HG02885 (cell line): ENCODE results near the gene CDC42SE1.

Experiments used
- ATAC-seq: cut with Tn5 transposase; IDR thresholded peaks from one replicate; pipeline ENCODE4 v1.9.1; 2021; ENCODE audit warnings: mild to moderate bottlenecking; ENCODE audit not compliant: unreplicated experiment, poor library complexity

CDC42SE1 gene

DNA sequence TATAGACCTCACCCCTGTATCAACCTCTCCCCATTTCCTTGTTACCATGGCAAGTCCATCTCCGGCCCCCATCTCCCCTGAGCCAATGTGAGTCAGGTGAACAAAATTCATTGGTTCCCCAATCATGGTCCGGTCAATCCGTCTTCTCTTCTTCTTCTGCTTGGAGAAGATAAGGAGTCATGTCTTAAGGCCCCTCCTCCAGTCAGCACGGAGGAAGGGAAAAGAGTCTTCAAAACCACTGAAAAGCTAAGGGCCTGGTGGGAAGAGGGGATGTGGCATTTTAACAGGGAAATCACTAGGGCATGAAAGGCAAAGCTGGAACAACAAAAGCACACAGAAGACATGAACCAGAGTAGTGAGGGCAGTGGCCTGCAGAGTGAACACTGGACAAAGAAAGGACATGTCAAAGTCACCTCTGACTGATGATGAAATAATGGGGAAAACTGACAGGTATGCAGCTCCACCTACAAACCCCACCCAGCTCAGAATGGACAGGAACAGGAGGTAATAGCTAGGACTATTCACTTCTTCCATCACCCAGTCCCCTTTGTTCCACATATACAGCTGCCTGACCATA, 4.4 kb downstream of the CDC42SE1 start:
- ATAC-seq = no peak

DNA sequence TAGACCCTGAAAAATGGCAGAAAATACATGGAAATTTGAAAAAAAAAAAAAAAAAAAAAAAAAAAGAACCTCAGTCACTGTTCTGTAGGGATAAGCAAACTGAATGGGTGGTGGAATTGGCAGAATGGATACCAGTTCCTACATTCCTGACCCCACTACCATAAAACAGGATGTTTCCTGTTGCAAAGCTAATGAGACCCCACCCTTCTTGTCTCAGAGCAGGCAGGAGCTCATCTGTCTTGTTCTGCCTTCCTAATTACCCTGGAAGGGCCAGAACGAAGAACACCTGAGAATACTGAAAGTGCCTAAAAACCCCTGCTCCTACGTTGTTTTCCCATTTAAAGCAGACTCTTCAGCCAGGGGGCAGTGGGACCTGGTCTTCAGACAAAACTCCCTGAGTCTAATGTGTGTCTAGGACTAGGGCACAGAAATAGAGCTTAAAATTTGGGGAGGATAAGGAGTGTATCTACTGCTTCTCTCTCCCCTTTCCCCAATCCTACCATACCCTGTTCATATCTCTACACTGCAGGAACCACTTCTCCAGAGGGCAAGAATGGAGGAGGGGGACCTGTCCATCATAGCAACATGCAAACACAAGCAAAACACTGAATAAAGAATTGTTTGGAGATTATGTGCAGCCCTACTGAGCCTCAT, 7.9 kb downstream of the CDC42SE1 start:
- no peak for ATAC-seq

DNA sequence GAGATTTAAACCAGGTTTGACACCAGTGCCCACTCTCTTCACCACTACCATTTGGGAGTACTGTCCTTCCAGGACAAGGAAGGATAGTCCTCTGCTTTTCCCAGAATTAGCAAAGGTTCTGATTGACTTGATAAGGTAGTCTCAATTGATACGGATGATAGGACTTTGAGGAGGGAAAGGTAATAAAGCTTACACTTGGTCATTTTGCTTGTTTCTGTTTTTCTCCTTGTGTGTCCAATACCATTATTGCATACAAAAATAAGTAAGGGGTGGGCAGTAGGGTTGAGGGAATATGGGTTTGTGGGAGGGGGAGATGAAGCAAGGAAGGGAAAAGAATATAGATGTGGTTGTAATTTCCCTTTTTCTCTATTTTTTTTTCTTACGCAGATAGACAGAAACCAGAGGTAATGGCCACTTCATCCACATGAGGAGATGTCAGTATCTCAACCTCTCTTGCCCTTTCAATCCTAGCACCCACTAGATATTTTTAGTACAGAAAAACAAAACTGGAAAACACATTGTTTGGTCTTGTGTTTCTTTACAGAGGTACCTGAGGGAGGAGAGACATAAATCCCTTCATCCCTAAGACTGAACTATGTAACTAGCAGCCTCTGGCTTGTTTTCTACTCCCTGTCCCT, 9.3 kb downstream of the CDC42SE1 start:
- no peak for ATAC-seq

DNA sequence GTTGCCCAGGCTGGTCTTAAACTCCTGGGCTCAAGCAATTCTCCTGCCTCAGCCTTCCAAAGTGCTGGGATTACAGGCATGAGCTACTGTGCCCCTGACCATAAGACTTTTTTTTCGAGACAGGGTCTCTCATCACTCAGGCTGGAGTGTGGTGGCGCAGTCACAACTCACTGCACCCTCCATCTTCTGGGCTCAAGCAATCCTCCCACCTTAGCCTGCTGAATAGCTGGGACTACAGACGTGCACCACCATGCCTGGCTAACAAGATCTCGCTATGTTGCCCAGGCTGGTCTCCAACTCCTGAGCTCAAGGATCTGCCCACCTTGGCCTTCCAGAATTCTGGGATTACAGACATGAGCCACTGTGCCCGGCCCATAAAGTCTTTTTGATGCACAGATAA, 10.0 kb downstream of the CDC42SE1 start:
- no peak for ATAC-seq

DNA sequence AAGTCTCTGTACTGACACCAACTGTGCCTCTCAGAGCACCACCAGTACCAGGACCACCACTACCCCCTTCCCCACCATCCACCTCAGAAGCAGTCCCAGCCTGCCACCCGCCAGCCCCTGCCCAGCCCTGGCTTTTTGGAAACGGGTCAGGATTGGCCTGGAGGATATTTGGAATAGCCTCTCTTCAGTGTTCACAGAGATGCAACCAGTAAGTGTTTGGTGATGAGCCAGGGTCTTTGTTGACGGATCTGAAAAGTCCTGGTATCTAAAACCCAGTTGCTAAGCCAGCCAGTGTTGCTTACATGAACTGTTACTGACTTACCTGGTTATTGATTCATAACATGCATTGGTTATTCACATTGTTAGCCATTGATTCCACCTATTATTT, 10.8 kb downstream of the CDC42SE1 start:
- no peak for ATAC-seq

DNA sequence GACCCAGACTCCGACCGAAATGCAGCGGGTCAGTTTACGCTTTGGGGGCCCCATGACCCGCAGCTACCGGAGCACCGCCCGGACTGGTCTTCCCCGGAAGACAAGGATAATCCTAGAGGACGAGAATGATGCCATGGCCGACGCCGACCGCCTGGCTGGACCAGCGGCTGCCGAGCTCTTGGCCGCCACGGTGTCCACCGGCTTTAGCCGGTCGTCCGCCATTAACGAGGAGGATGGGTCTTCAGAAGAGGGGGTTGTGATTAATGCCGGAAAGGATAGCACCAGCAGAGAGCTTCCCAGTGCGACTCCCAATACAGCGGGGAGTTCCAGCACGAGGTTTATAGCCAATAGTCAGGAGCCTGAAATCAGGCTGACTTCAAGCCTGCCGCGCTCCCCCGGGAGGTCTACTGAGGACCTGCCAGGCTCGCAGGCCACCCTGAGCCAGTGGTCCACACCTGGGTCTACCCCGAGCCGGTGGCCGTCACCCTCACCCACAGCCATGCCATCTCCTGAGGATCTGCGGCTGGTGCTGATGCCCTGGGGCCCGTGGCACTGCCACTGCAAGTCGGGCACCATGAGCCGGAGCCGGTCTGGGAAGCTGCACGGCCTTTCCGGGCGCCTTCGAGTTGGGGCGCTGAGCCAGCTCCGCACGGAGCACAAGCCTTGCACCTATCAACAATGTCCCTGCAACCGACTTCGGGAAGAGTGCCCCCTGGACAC, 11.3 kb downstream of the CDC42SE1 start:
- peak; percentile 59 for ATAC-seq

DNA sequence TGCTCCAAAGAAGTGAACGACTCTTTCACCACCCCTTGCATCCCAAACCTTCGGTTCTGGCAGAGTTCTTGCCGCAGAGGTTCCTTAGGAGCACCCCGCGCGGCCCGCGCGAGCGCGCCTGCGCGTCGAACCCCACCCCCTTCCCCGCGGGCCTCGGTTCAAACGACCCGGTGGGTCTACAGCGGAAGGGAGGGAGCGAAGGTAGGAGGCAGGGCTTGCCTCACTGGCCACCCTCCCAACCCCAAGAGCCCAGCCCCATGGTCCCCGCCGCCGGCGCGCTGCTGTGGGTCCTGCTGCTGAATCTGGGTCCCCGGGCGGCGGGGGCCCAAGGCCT, 11.9 kb downstream of the CDC42SE1 start, which contains the start of gene C1orf56:
TSS of gene C1orf56 (plus strand) at position 161 of the 334 bp plus-strand sequence. CDS start at position 258, 97 bp downstream.
- ATAC-seq = peak; percentile 48

DNA sequence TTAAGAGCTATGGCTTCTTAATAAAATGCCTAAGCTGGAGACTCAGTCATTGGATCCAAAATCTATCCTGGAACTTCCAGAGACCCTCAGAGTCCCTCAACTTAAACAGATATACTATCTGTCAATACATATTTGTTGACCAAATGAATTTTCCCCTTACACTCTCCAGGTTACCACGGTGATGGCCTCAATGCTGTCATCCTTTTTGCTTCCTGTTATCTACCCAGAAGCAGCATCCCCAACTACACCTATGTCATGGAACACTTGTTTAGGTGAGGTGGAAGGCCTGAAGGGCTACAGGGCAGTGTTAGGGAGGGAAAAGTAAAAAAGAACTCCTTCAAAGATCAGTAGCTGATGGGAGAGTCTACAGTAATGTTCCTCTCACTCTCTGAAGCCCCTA, 16.3 kb downstream of the CDC42SE1 start:
- ATAC-seq = no peak

DNA sequence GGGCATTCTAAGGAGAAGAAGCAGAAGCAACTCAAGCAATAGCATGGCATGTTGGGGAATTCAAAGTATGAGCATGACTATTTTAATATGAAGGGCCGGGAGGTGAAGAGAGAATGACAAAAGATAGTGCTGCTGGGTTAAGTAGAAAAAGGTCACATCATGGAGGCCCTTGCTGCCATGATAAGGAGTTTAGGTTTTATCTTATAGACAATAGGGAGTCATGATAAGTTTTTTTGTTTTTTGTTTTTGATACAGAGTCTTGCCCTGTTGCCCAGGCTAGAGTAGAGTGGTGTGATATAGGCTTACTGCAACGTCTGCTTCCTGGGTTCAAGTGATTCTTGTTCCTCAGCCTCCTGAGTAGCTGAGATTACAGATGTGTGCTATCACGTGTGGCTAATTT, 19.9 kb downstream of the CDC42SE1 start:
- no peak for ATAC-seq

DNA sequence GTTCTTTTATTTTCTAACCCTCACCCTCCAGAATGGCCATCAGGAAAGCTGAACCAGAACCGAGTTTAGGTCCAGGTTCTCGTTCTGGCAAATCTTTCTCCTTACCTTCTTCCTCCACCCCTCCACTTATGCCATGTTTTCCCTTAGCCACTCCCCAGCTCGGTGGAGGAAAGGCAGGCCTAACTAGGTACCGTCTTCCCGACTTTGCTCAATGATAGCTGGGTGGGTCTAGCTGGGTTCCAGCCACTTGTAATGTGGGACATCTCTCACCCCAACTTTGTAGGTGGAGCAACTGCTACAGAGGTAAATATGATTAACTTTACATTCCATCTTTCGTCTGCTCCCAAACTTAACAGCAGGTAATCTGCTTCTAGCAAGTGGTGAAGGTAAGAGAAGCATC, 22.4 kb downstream of the CDC42SE1 start:
- no peak for ATAC-seq

DNA sequence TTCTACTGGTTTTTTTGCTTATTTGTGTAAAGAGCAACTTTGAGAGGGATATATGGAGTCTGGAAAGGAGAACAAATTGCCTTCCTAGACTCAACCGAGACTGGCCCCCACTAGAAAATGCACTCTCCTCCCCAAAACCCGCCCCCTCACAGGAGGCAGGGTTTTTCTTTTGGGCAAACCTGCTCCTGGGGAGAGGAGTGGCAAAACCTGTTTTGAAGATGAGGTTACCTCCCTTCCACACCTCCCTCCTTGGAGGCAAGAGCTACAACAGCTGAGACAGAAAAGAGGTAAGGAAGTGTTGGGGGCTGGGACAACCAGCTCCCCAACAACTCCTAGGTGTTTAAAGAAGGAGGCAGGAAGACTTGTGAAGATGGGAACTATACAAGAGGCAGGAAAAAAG, 23.1 kb downstream of the CDC42SE1 start, which contains the start of gene BNIPL:
TSS of gene BNIPL (plus strand) at position 231 of the 400 bp plus-strand sequence. CDS start at position 371, 140 bp downstream.
- no peak for ATAC-seq

DNA sequence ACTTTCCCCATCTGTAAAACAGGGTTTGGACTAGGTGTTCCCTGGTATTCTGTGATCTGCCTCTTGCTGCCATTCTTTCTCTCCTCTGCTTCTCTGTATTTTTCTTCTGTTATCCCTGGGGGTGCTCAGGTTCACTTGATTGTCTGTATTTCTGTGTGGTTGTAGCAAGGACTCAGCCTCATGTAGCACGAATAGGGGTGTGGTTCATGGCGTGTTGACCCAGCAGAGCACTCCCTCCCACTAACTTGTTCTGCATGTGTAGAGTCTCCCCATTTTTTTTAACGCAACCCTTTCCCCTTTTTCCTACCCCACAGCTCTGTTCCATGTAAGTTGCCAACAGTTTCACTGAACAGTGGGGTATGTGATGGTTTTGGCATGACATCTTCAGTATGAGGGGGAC, 24.3 kb downstream of the CDC42SE1 start:
- ATAC-seq = no peak

DNA sequence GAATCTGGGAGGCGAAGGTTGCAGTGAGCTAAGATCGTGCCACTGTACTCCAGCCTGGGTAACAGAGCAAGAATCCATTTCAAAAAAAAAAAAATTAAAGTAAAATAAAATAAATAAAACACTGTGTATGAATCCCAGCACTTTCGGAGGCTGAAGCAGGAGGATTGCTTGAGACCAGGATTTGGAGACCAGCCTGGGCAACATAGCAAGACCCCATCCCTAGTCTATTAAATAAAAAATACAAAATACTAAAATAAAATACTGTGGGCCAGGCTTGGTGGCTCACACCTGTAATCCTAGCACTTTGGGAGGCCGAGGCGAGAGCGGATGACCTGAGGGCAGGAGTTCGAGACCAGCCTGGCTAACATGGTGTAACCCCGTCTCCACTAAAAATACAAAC, 27.3 kb downstream of the CDC42SE1 start:
- ATAC-seq = no peak

DNA sequence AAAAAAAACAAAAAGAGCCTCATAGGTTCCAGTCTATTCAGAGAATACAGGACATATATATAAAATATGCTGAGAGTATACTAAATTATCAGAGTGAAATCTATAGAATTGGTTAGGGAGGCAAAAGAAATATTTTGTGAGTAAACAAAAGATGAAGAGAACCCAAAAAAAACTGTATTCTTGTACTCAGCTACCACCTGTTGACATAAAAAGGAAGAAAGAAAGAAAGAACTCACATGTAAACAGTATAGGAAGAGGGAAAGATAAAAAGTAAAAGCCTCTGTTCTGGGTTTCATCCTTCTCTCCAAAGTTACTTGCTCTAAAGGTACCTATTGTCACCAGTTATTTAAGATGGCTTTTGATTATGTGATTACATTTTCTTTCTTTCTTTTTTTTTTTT, 33.0 kb downstream of the CDC42SE1 start:
- no peak for ATAC-seq

DNA sequence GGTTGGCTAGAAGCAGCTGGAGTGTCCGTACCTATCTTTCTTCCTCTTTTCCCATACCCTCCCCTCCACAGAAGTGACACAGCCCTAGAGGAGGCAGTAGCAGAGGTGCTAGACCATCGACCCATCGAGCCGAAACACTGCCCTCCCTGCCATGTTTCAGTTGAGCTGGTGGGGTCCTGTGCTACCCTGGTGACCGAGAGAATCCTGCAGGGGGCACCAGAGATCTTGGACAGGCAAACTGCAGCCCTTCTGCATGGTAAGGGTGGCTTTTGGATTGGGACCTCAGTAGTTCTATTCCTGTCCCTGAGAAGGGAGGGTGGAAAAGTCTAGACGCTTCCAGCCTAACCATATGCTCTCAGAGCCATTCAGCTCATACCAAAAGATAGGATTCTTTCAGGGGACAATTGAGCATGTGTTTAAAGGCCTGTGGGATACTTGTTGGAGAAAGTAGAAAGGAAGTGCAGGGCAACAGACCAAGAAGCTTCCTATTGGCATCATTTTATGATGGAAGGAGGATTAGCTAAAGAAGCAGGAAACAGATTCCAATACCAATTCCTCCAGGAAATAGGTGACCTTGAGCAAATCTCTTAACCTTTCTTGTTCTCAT, 34.8 kb downstream of the CDC42SE1 start:
- ATAC-seq = no peak

DNA sequence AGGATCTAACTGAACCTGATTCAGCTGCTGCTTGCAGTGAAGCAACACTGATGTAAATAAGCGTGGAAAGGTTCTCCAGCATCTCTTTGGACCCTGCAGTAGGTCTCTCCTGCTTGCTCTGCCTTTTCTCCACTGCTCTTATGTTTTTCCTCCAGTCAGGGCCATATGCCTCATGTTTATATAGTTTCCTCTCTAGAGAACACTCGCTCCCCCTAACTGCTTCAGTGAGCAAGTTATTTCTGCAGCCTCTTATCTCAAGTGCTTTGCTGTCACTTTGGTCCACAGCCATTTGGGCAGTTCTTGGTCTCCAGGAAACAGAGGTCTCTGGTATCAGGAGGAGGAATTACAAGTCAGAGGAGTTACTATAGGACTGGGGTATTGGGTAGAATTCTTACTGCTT, 45.9 kb downstream of the CDC42SE1 start:
- ATAC-seq = no peak

DNA sequence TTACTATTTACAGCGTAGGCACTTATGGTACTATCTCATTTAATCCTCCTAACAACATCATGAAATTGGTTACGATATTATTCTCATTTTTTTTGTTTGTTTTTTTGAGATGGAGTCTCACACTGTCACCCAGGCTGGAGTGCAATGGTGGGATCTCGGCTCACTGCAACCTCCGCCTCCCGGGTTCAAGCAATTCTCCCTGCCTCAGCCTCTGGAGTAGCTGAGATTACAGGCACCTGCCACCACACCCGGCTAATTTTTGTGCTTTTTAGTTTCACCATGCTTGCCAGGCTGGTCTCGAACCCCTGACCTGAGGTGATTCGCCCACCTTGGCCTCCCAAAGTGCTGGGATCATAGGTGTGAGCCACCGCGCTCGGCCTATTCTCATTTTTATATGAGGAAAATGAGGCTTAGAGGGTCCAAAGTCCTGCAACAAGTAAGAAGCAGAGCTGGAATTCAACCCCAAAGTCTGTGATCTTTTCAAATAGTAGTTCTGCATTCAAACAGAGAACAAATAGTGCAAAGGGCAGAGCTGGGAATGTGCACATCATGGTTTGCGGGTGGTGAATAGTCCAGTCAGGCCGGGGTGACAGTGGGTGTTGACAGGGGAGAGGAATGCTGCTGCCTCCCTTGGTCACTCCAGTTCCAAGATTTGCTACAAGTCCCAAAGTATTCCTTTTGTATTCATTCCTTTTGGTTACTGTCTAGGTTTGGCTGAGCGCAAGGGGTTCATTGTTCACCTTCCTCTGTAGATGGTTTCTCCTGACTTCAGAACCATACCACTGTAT, 46.5 kb downstream of the CDC42SE1 start:
- no peak for ATAC-seq

DNA sequence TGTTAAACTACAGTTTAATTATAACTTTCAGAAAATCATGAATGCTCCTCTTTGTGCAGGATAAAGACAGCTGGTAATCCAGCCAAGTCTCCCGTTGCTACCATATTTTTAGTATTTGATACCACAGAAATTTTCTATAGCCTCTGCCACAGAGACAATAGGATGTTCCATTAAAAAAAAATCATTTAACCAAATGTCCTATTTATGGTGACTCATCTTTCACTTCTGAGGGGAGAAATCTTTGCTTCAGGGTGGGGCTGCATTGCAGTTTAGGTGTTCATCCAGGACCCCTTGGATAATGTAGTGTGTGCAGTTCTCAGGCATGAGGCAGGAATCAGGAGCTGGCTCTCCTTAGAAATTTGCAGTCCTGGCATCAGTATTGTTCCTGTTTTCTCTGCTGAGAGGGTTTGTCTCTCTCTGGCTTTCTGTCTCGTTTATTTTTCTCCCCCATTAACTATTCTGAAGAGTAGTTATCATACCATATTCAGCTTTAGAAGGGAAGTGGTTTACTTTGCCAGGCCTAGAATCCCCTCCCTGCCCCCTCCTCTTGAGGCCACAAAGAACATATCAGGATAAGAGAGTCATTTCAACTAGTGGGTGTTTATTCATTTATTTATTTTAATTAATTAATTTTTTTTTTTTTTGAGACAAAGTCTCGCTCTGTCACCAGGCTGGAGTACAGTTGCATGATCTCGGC, 48.1 kb downstream of the CDC42SE1 start:
- no peak for ATAC-seq

DNA sequence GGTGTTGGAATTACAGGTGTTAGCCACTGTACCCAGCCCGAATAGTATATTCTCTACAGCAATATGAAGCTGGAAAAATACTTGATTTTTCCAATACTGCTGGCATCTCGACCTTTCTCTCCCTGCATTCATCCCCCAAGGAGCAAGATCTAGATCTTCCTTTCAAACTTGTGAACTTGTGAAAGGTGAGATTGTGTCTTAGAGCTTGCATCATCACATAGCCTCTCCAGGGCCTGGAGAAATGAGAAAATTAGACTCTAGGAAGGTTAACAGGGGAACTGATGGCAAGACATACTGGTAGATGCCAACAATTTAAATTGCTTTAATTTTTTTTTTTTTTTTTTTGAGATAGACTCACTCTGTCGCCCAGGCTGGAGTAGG, 49.1 kb downstream of the CDC42SE1 start:
- ATAC-seq = no peak
